Measurements from ENCODE around the gene USHBP1.
A peak's percentile ranks its signal among the peaks of the same experiment; 100 is the strongest.

USHBP1 gene

DNA sequence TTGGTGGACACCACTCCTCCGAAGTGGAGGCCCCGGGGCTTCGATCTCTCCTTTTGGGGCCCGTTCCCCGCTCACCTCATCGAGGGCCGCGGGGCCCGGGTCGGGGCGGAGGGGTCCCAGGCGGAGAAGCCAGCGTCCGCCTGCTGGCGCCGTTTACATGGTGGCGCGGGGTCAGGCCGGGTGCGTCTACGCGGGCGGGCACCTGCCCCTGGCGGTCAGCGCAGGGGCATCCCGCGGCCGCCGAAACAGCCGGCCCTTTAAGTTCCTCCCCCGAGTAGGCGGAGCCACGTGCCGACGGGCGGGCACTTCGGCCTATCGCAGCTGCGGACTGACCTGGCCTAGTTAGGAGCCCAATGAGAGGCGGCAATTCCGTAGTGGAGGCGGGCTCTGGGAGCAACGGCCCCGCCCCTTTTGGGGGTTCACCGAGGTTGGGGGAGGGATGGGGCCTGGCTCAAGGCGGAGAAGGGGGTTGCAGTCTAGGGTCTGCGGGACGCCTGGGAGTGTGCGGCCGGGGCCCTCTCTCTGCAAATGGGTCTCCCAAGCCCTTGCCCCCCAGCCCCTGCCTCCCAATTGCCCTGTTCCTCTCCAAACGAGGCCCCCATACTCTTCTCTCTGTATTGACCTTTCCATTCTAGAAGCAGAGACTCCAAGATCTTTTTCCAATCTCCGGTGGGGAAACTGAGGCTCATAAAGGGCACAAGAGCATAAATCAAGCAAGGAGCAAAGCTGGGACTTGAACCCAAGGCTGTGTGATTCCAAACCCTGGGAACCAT is 38.8 kb upstream of the USHBP1 start, which contains the start of gene ABHD8:
Gene ABHD8, minus strand, starts transcription at position 259 of the 773 bp plus-strand sequence. CDS start 1,809 bp downstream, outside the sequence.
- H3K27ac ChIP-seq, result no peak within 1 kb of the TSS
- peak within 1 kb of the TSS; percentile 32; the same call in 1 of the 2 replicates for H3K9ac ChIP-seq
- H3K79me2 ChIP-seq (ENCODE audit: insufficient read depth, low read depth), result peaks cover 20% of the 10 kb centered on the region
- H3K4me3 ChIP-seq (IDR thresholded peaks at IDR 0.05; ENCODE audit: insufficient read depth, low read depth, low read length), result no peak within 1 kb of the TSS
- TF ChIP-seq, protein P1, sequence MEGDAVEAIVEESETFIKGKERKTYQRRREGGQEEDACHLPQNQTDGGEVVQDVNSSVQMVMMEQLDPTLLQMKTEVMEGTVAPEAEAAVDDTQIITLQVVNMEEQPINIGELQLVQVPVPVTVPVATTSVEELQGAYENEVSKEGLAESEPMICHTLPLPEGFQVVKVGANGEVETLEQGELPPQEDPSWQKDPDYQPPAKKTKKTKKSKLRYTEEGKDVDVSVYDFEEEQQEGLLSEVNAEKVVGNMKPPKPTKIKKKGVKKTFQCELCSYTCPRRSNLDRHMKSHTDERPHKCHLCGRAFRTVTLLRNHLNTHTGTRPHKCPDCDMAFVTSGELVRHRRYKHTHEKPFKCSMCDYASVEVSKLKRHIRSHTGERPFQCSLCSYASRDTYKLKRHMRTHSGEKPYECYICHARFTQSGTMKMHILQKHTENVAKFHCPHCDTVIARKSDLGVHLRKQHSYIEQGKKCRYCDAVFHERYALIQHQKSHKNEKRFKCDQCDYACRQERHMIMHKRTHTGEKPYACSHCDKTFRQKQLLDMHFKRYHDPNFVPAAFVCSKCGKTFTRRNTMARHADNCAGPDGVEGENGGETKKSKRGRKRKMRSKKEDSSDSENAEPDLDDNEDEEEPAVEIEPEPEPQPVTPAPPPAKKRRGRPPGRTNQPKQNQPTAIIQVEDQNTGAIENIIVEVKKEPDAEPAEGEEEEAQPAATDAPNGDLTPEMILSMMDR (conservative IDR thresholded peaks at IDR 0.05; ENCODE audit: low read depth, low read length), result 0 out of 2 replicates have a peak, but pooled peaks have one; percentile 31
- H2AFZ ChIP-seq (ENCODE audit: low read depth), result peak within 1 kb of the TSS; percentile 59
- H3K27me3 ChIP-seq (ENCODE audit: insufficient read depth, low read depth), result no peaks in the 10 kb centered on the region
- H3K4me2 ChIP-seq, result peak within 1 kb of the TSS; percentile 57
- H4K20me1 ChIP-seq (ENCODE audit: insufficient read depth), result no peaks in the 10 kb centered on the region
- H3K36me3 ChIP-seq (ENCODE audit: insufficient read depth), result no peaks in the 10 kb centered on the region
- peaks cover 35% of the 10 kb centered on the region for H3K4me1 ChIP-seq (ENCODE audit: low read depth, poor library complexity, severe bottlenecking)

DNA sequence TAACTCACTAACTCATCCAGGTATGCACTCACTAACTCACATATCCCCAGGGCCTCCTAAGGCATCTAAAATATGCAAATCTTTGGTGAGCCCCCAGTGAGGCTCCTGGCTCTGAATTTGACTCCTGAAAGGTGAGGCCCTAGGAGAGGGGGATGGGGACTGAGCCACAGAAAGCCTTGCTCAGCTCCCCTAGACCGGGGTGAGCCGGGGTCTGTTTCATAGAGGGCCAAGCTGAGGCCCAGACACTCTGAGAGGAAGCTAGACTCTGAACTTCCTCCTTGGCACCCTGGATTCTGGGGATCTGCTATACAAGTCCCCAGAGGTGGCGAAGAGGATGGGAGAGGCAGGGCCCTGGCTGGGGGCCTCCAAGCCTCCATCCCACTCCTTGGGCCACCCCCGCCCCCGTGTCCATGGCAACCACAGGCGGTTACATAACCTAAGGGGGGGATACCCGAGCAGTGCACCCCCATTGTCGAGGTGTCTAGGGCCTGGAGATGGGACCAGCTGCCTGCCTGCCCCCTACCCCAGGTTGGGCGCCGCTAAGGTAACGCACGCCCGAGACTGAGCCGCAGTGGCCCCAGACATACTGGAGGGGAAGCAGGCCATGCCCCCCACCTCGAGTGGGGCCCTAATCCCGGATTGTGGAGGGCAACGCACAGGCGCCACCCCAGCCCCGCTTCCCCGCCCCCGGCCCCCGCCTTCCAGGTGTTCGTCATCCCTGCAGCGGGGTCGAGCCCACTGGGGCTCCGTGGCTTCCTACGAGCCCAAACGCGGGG is 38.0 kb upstream of the USHBP1 start:
- TF ChIP-seq, protein P1 (conservative IDR thresholded peaks at IDR 0.05; ENCODE audit: low read depth, low read length), result no peak
- Histone ChIP-seq H3K9ac (peak overlapping the region; percentile 32; the same call in 1 of the 2 replicates), H3K79me2 (ENCODE audit: insufficient read depth, low read depth) (peaks cover 15% of the 10 kb centered on the region), H3K4me2 (peak overlapping the region; percentile 57), H3K27me3 (ENCODE audit: insufficient read depth, low read depth) (no peaks in the 10 kb centered on the region), H4K20me1 (ENCODE audit: insufficient read depth) (no peaks in the 10 kb centered on the region), H3K4me1 (ENCODE audit: low read depth, poor library complexity, severe bottlenecking) (peaks cover 35% of the 10 kb centered on the region), H3K4me3 (IDR thresholded peaks at IDR 0.05; ENCODE audit: insufficient read depth, low read depth, low read length) (no peak overlapping the region), H2AFZ (ENCODE audit: low read depth) (peak overlapping the region; percentile 59), H3K36me3 (ENCODE audit: insufficient read depth) (no peaks in the 10 kb centered on the region), H3K27ac (no peak overlapping the region)

DNA sequence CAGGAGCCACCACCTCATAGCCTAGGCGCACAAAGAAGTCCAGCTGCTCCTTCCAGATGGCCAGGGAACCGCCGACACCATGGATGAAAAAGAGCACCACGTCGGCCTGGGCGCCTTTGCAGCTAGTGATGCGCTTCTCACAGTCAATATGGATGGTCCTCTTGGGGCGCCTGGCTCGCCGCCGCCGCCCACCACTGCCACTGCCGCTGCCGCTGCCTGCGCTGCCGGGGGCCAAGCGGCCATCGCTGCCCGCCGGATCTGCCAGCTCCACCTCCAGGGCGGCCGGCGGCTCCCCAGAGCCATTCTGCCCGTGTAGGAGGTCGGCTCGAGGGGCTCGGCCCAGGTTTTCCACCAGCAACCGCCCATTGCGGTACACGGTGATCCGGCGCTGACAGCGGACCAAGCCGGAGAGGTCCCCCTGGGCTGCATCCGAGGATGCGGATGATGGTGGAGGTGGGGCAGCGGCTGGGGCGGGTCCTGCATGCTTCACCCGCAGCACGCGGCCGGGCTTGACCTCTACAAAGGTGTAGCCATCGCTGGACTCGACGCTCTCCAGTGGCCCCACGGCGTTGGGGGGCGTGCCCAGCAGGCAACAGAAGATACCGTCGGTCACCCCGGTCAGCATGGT is 36.6 kb upstream of the USHBP1 start:
- Histone ChIP-seq H3K4me2 (no peak overlapping the region), H4K20me1 (ENCODE audit: insufficient read depth) (no peaks in the 10 kb centered on the region), H3K9ac (no peak overlapping the region), H3K27ac (no peak overlapping the region), H3K27me3 (ENCODE audit: insufficient read depth, low read depth) (no peaks in the 10 kb centered on the region), H3K4me3 (IDR thresholded peaks at IDR 0.05; ENCODE audit: insufficient read depth, low read depth, low read length) (no peak overlapping the region), H3K79me2 (ENCODE audit: insufficient read depth, low read depth) (no peaks in the 10 kb centered on the region), H3K4me1 (ENCODE audit: low read depth, poor library complexity, severe bottlenecking) (peaks cover 28% of the 10 kb centered on the region), H3K36me3 (ENCODE audit: insufficient read depth) (no peaks in the 10 kb centered on the region), H2AFZ (ENCODE audit: low read depth) (no peak overlapping the region)
- TF ChIP-seq, protein P1 (conservative IDR thresholded peaks at IDR 0.05; ENCODE audit: low read depth, low read length), result no peak

DNA sequence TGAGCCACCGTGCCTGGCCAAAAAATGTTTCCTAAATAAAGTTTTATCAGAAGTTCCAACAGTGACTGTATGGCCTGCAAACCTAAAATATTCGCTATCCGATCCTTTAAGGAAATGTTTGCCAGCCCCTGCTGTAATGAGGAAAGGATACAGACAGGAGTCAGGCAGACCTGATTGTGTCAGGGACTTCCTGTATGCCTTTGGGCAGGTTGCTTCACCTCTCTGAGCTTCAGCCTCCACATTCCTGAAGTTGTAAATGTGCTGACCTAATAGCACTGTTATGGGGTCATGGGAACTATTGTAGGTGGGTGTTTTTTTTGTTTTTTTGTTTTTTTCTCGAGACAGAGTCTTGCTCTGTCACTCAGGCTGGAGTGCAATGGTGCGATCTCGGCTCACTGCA is 32.4 kb upstream of the USHBP1 start:
- Histone ChIP-seq H3K4me3 (IDR thresholded peaks at IDR 0.05; ENCODE audit: insufficient read depth, low read depth, low read length) (no peak overlapping the region), H2AFZ (ENCODE audit: low read depth) (no peak overlapping the region), H3K4me1 (ENCODE audit: low read depth, poor library complexity, severe bottlenecking) (peaks cover 9% of the 10 kb centered on the region), H3K4me2 (no peak overlapping the region), H3K27me3 (ENCODE audit: insufficient read depth, low read depth) (no peaks in the 10 kb centered on the region), H4K20me1 (ENCODE audit: insufficient read depth) (no peaks in the 10 kb centered on the region), H3K79me2 (ENCODE audit: insufficient read depth, low read depth) (no peaks in the 10 kb centered on the region), H3K27ac (no peak overlapping the region), H3K9ac (no peak overlapping the region), H3K36me3 (ENCODE audit: insufficient read depth) (no peaks in the 10 kb centered on the region)
- TF ChIP-seq, protein P1 (conservative IDR thresholded peaks at IDR 0.05; ENCODE audit: low read depth, low read length), result no peak

Measured in KMS-11 (cell line).